Prostate gland (tissue), 2 donors: ENCODE results near the gene CEP85L. TPM values are rescaled to one million over a fixed set of nuclear protein-coding genes. Genes with fewer than 3 reads are reported as not detected.

Experiments used
- DNase-seq: peaks from one replicate; pipeline ENCODE4 v3.0.0-alpha.2; 2019; ENCODE audit warnings: low spot score
- H3K27ac ChIP-seq, 2 donors: fragments of 200-600 bp; sonication (generic); 2 replicates each; pipeline ENCODE4 v1.5.1; 2017 to 2019
- H3K27me3 ChIP-seq: fragments of 200-600 bp; sonication (generic); replicated peaks from 2 replicates; pipeline ENCODE4 v1.5.1; 2019; ENCODE audit not compliant: insufficient read depth
- H3K36me3 ChIP-seq, 2 donors: fragments of 200-600 bp; sonication (generic); 1 replicate in 1 of 2; 2 replicates in 1 of 2; pipeline versions ENCODE4 v1.5.1 to v1.8.1; 2017 to 2019
- H3K4me1 ChIP-seq: fragments of 200-600 bp; sonication (generic); replicated peaks from 2 replicates; pipeline ENCODE4 v1.5.1; 2019
- H3K4me3 ChIP-seq, 2 donors: fragments of 200-600 bp; sonication (generic); 2 replicates each; pipeline ENCODE4 v1.5.1; 2017 to 2019
- H3K9me3 ChIP-seq: fragments of 200-600 bp; sonication (generic); 2 replicates; pipeline ENCODE4 v1.5.1; 2017
- POLR2A ChIP-seq: fragments of 450-650 bp; IDR thresholded peaks from one replicate; pipeline ENCODE4 v1.6.1; 2016; ENCODE audit warnings: antibody characterized with exemption, mild to moderate bottlenecking
- POLR2AphosphoS5 ChIP-seq: sonication (generic); formaldehyde crosslinking; IDR thresholded peaks from one replicate; pipeline ENCODE4 v1.6.1; 2017; ENCODE audit warnings: antibody characterized with exemption
- WGBS: methylation state at CpG from one replicate; pipeline ENCODE4 v1.1.5; 2018; 5-methylcytosine and 5-hydroxymethylcytosine counted together
- intact Hi-C: fragments of 100-400 bp; cut with DNase I; formaldehyde crosslinking; loops from one replicate; pipeline ENCODE4 v1.14.2; 2022
- total RNA-seq, 2 donors: library from RNA; depleted of rRNA; stranded (reverse); fragments of >200 nt; gene quantifications; one replicate each; pipeline ENCODE4 v1.1.0, GENCODE V29; 2016
- TF ChIP-seq, protein P1 (sequence below), 4 experiments: fragments of 200-600 bp in 2 of 4; fragments of 450-650 bp in 2 of 4; sonication (generic) in 2 of 4; IDR thresholded peaks; 1 replicate in 3 of 4; 2 replicates in 1 of 4; pipeline ENCODE4 v1.5.1; 2016 to 2019; ENCODE audit warnings: antibody characterized with exemption in 4 of 4, mild to moderate bottlenecking in 2 of 4, moderate library complexity in 2 of 4

The CEP85L gene
- total RNA-seq, 2 donors from 2014 or later: 2.7 to 33.5 TPM

- Histone ChIP-seq H3K27ac (no peak overlapping the region), H3K9me3 (no peaks in the 10 kb centered on the region), H3K4me3 (no peak overlapping the region), H3K36me3 (no peaks in the 10 kb centered on the region), H3K4me1 (no peaks in the 10 kb centered on the region), H3K27me3 (no peaks in the 10 kb centered on the region)
- intact Hi-C loops: loop anchor here (5.0 kb wide), 1 partner anchor 220 kb away; no protein-coding TSS in a partner anchor
- no peak for TF ChIP-seq POLR2A
- no peak for TF ChIP-seq POLR2AphosphoS5
- TF ChIP-seq, protein P1, sequence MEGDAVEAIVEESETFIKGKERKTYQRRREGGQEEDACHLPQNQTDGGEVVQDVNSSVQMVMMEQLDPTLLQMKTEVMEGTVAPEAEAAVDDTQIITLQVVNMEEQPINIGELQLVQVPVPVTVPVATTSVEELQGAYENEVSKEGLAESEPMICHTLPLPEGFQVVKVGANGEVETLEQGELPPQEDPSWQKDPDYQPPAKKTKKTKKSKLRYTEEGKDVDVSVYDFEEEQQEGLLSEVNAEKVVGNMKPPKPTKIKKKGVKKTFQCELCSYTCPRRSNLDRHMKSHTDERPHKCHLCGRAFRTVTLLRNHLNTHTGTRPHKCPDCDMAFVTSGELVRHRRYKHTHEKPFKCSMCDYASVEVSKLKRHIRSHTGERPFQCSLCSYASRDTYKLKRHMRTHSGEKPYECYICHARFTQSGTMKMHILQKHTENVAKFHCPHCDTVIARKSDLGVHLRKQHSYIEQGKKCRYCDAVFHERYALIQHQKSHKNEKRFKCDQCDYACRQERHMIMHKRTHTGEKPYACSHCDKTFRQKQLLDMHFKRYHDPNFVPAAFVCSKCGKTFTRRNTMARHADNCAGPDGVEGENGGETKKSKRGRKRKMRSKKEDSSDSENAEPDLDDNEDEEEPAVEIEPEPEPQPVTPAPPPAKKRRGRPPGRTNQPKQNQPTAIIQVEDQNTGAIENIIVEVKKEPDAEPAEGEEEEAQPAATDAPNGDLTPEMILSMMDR (IDR thresholded peaks at IDR 0.05): no peak
- WGBS: 95% methylated on average over 1 of the region's 1 CpG
- DNase-seq: no peak
Observed at GRCh38 chr6:118507636-118508035, 143.8 kb downstream of the CEP85L start.

DNA sequence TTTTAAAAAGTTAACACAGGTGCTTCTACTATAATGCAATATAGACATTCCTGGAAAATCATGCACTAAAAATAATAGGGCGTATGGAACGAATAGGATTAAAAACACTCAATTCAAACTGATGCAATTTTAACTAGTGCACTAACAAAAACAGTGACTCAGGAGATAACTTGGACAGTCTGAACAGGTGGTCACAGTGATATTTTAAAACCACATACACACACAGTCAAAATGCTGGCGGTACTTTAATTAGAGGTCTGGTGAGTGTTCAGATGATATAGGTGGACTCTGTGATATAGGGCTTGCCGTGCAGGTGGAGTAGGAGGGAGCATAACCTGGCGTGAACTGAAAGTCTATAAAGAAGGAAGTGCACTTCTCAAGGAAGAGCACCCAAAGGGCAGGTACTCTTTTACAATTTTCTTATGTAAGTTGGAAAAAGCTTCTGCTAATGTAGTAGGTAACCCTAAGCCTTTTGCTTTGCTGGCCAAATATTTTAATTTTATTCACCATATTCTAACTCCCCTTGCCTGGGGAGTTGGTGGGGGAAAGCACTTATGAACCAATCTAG is 145.2 kb downstream of the CEP85L start:
- WGBS: 84% methylated on average over 5 of the region's 5 CpGs
- no peak for DNase-seq
- Histone ChIP-seq H3K36me3 (no peaks in the 10 kb centered on the region), H3K27ac (no peak overlapping the region), H3K27me3 (no peaks in the 10 kb centered on the region), H3K4me3 (no peak overlapping the region), H3K4me1 (no peaks in the 10 kb centered on the region), H3K9me3 (no peaks in the 10 kb centered on the region)
- intact Hi-C loops: loop anchor here (5.0 kb wide), 1 partner anchor 219 kb away; no protein-coding TSS in a partner anchor
- TF ChIP-seq POLR2A (no peak), POLR2AphosphoS5 (no peak)
- TF ChIP-seq, protein P1 (IDR thresholded peaks at IDR 0.05): no peak

DNA sequence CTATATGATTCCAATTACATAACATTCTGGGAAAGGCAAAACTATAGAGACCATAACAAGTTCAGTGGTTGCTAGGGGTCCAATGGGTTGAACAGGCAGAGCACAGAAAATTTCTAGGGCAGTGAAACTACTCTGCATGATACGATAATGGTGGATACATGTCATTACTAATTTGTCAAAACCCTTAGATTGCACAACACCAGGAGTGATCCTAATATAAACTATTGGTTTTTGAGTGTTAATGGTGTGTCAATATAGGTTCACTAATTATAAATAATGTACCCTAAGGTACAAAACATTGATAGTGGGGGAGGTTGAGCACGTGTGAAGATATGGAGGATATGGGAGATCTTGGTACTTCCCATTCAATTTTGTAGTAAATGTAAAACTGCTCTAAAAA is 145.7 kb downstream of the CEP85L start:
- Histone ChIP-seq H3K36me3 (no peaks in the 10 kb centered on the region), H3K27ac (no peak overlapping the region), H3K27me3 (no peaks in the 10 kb centered on the region), H3K9me3 (no peaks in the 10 kb centered on the region), H3K4me1 (no peaks in the 10 kb centered on the region), H3K4me3 (no peak overlapping the region)
- TF ChIP-seq POLR2A (no peak), POLR2AphosphoS5 (no peak)
- TF ChIP-seq, protein P1 (IDR thresholded peaks at IDR 0.05): no peak
- intact Hi-C loops: loop anchor here (5.0 kb wide), 1 partner anchor 218 kb away; no protein-coding TSS in a partner anchor
- 97% methylated on average over 2 of the region's 2 CpGs for WGBS
- no peak for DNase-seq

GRCh38 chr6:118504611-118505010 is 146.8 kb downstream of the CEP85L start:
- no peak for DNase-seq
- WGBS: 95% methylated on average over 2 of the region's 2 CpGs
- no peaks in the 10 kb centered on the region for H3K36me3 ChIP-seq
- no peak for TF ChIP-seq POLR2AphosphoS5
- no peak for TF ChIP-seq POLR2A
- TF ChIP-seq, protein P1 (IDR thresholded peaks at IDR 0.05): no peak
- no peaks in the 10 kb centered on the region for H3K4me1 ChIP-seq
- intact Hi-C loops: loop anchor here (5.0 kb wide), 1 partner anchor 217 kb away; no protein-coding TSS in a partner anchor
- no peaks in the 10 kb centered on the region for H3K9me3 ChIP-seq
- no peaks in the 10 kb centered on the region for H3K27me3 ChIP-seq
- H3K4me3 ChIP-seq: no peak overlapping the region
- no peak overlapping the region for H3K27ac ChIP-seq

GRCh38 chr6:118502169-118502568 is 149.2 kb downstream of the CEP85L start:
- no peaks in the 10 kb centered on the region for H3K9me3 ChIP-seq
- no peak overlapping the region for H3K4me3 ChIP-seq
- H3K27me3 ChIP-seq: no peaks in the 10 kb centered on the region
- H3K4me1 ChIP-seq: no peaks in the 10 kb centered on the region
- no peaks in the 10 kb centered on the region for H3K36me3 ChIP-seq
- intact Hi-C loops: no loop called here
- no peak for DNase-seq
- WGBS: 44% methylated on average over 2 of the region's 2 CpGs
- H3K27ac ChIP-seq: no peak overlapping the region
- TF ChIP-seq, protein P1 (IDR thresholded peaks at IDR 0.05): no peak
- TF ChIP-seq POLR2A (no peak), POLR2AphosphoS5 (no peak)
